AG04449 (cell line): ENCODE data around the gene ARAF.

Experiments
- CTCF ChIA-PET: fragments of 350-600 bp; formaldehyde crosslinking; extraction: SDS; loops from one replicate; lab custom pipeline; 2021; ENCODE audit warnings: antibody characterized with exemption; lab: Yijun Ruan, JAX
- POLR2A ChIA-PET: fragments of 400-600, 350-600 bp; formaldehyde crosslinking; extraction: SDS; loops from one replicate; lab custom pipeline; 2020; ENCODE audit warnings: antibody characterized with exemption, inconsistent platforms; lab: Yijun Ruan, JAX
- DNase-seq: peaks from one replicate; pipeline ENCODE4 v3.0.0-alpha.2; 2010; ENCODE audit warnings: low read depth, low spot score
- H3K4me3 ChIP-seq: 2 replicates; pipeline ENCODE4 v1.5.1; 2011; ENCODE audit warnings: low read depth, mild to moderate bottlenecking, control low read depth, low read length
- CTCF ChIP-seq: IDR thresholded peaks from one replicate; pipeline ENCODE4 v1.5.1; 2011; ENCODE audit warnings: mild to moderate bottlenecking, moderate library complexity, low read length, control low read depth, inconsistent platforms; ENCODE audit not compliant: insufficient read depth; ENCODE audit errors: missing control alignments

ARAF gene

GRCh38 chrX:47562615-47563243 is 1.7 kb downstream of the ARAF start:
- no peak for DNase-seq
- peak; percentile 18 for TF ChIP-seq CTCF
- no peak overlapping the region for H3K4me3 ChIP-seq
- CTCF ChIA-PET = interaction anchor here (0.7 to 2.0 kb wide), 5 partner anchors 15 to 81 kb away, joined by 3 to 4 read pairs (median 3); no protein-coding TSS in a partner anchor
- POLR2A ChIA-PET = no interaction called here

- H3K4me3 ChIP-seq = no peak overlapping the region
- no peak for TF ChIP-seq CTCF
- no peak for DNase-seq
- POLR2A ChIA-PET = no interaction called here
- CTCF ChIA-PET = interaction anchor here (0.8 to 2.0 kb wide), 2 partner anchors 14 to 79 kb away, joined by 3 to 4 read pairs; no protein-coding TSS in a partner anchor
Measured at GRCh38 chrX:47563801-47564315, 2.9 kb downstream of the ARAF start.

GRCh38 chrX:47564438-47565085 is 3.6 kb downstream of the ARAF start:
- POLR2A ChIA-PET = interaction anchor here (0.7 kb wide), 1 partner anchor 86 kb away, joined by 3 read pairs; the partner anchor contains the start of gene ELK1
- CTCF ChIA-PET = no interaction called here
- H3K4me3 ChIP-seq = no peak overlapping the region
- no peak for TF ChIP-seq CTCF
- DNase-seq = no peak

- DNase-seq = no peak
- no peak overlapping the region for H3K4me3 ChIP-seq
- CTCF ChIA-PET = no interaction called here
- no peak for TF ChIP-seq CTCF
- POLR2A ChIA-PET = no interaction called here
Measured at GRCh38 chrX:47566841-47567240, 5.8 kb downstream of the ARAF start.

- DNase-seq = no peak
- CTCF ChIA-PET = no interaction called here
- no peak for TF ChIP-seq CTCF
- H3K4me3 ChIP-seq = no peak overlapping the region
- POLR2A ChIA-PET = no interaction called here
Measured at GRCh38 chrX:47568656-47569295, 7.8 kb downstream of the ARAF start.

- ChIA-PET POLR2A (interaction anchor here (0.5 kb wide), 1 partner anchor 313 kb away, joined by 3 read pairs; no protein-coding TSS in a partner anchor), CTCF (interaction anchor here (1.4 kb wide), 1 partner anchor 74 kb away, joined by 3 read pairs; no protein-coding TSS in a partner anchor)
- TF ChIP-seq CTCF = no peak
- no peak overlapping the region for H3K4me3 ChIP-seq
- DNase-seq = no peak
Measured at GRCh38 chrX:47570794-47571193, 9.8 kb downstream of the ARAF start.
